Osteocyte (in vitro differentiated cells): ENCODE measurements around the gene NTN4. TPM values are rescaled to one million over a fixed set of nuclear protein-coding genes. Genes with fewer than 3 reads are reported as not detected.

Source experiments
- DNase-seq: peaks from one replicate; pipeline ENCODE4 v3.0.0; 2021; ENCODE audit warnings: mixed read lengths; ENCODE audit not compliant: unreplicated experiment; ENCODE audit errors: extremely low spot score
- H3K27ac Mint-ChIP-seq: one replicate; pipeline ENCODE4 v1.8.0; 2021; ENCODE audit warnings: mild to moderate bottlenecking, mixed read lengths; ENCODE audit not compliant: unreplicated experiment
- H3K27me3 Mint-ChIP-seq: one replicate; pipeline ENCODE4 v1.8.0; 2021; ENCODE audit warnings: mixed read lengths; ENCODE audit not compliant: unreplicated experiment
- H3K36me3 Mint-ChIP-seq: one replicate; pipeline ENCODE4 v1.8.0; 2021; ENCODE audit warnings: mixed read lengths; ENCODE audit not compliant: unreplicated experiment
- H3K4me1 Mint-ChIP-seq: one replicate; pipeline ENCODE4 v1.8.0; 2021; ENCODE audit warnings: mixed read lengths; ENCODE audit not compliant: unreplicated experiment
- H3K4me3 Mint-ChIP-seq: one replicate; pipeline ENCODE4 v1.8.0; 2021; ENCODE audit warnings: mild to moderate bottlenecking, moderate library complexity, mixed read lengths; ENCODE audit not compliant: unreplicated experiment
- H3K9me3 Mint-ChIP-seq: one replicate; pipeline ENCODE4 v1.8.0; 2021; ENCODE audit warnings: mixed read lengths; ENCODE audit not compliant: unreplicated experiment
- CTCF ChIP-seq: fragments of 200-600 bp; sonication (generic); IDR thresholded peaks from 2 replicates; pipeline ENCODE4 v1.5.0; 2021; ENCODE audit warnings: antibody characterized with exemption, mild to moderate bottlenecking, moderate library complexity
- total RNA-seq: library from RNA; stranded (reverse); gene quantifications from 2 replicates; pipeline ENCODE4 v1.2.1, GENCODE V29; 2021

The NTN4 gene
- total RNA-seq, 1 donor from 2014 or later = 654 TPM

DNA sequence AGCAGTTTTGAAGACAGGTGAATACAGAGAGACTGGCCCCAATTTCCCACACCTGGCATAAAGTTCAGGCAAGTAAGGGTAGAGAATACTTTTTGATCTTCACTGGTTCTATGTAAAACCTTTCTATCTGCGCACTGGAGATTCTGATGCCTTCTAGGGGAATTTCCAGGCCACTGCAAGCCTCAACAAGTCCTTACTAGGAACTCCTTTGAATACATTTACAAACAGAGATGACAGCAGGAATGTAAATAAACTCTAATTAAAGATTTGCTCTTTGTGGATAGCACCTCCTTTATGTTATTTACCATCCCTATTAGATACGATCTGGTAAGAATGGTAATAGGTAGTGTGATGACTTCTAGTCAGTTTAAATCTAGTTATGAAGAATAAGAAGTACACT is 69.2 kb downstream of the NTN4 start:
- TF ChIP-seq CTCF = peak; percentile 12
- peak overlapping the region; percentile 82 for H3K27ac Mint-ChIP-seq
- peaks cover 2% of the 10 kb centered on the region for H3K9me3 Mint-ChIP-seq
- no peak overlapping the region for H3K4me3 Mint-ChIP-seq
- H3K4me1 Mint-ChIP-seq = peaks cover 86% of the 10 kb centered on the region
- peaks cover 74% of the 10 kb centered on the region for H3K36me3 Mint-ChIP-seq
- no peak for DNase-seq
- no peaks in the 10 kb centered on the region for H3K27me3 Mint-ChIP-seq

DNA sequence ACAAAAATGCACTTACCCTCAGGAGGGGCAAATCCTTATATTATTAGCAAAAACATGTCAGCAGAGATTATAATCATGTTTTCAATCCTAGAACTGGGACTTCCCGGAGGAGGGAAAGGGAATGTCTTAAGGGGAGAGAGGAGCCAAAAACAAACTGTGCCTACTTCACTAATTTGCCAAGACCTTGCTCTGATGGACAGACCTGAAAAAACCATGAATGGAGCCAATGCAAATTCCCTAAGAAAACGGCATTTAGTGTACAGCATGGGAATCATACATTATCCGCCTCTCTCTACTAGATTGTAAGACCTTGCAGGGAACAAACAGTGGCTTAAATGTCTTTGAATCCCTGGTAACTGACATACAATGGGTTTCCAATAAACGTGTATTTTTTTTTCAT is 70.4 kb downstream of the NTN4 start:
- H3K27me3 Mint-ChIP-seq = no peaks in the 10 kb centered on the region
- no peak overlapping the region for H3K4me3 Mint-ChIP-seq
- peak overlapping the region; percentile 82 for H3K27ac Mint-ChIP-seq
- H3K4me1 Mint-ChIP-seq = peaks cover 90% of the 10 kb centered on the region
- no peaks in the 10 kb centered on the region for H3K9me3 Mint-ChIP-seq
- no peak for DNase-seq
- peaks cover 73% of the 10 kb centered on the region for H3K36me3 Mint-ChIP-seq
- no peak for TF ChIP-seq CTCF

GRCh38 chr12:95718772-95719171 is 71.8 kb downstream of the NTN4 start:
- H3K27me3 Mint-ChIP-seq = no peaks in the 10 kb centered on the region
- H3K9me3 Mint-ChIP-seq = no peaks in the 10 kb centered on the region
- peaks cover 72% of the 10 kb centered on the region for H3K36me3 Mint-ChIP-seq
- no peak overlapping the region for H3K4me3 Mint-ChIP-seq
- peaks cover 84% of the 10 kb centered on the region for H3K4me1 Mint-ChIP-seq
- TF ChIP-seq CTCF = no peak
- peak overlapping the region; percentile 82 for H3K27ac Mint-ChIP-seq
- no peak for DNase-seq

DNA sequence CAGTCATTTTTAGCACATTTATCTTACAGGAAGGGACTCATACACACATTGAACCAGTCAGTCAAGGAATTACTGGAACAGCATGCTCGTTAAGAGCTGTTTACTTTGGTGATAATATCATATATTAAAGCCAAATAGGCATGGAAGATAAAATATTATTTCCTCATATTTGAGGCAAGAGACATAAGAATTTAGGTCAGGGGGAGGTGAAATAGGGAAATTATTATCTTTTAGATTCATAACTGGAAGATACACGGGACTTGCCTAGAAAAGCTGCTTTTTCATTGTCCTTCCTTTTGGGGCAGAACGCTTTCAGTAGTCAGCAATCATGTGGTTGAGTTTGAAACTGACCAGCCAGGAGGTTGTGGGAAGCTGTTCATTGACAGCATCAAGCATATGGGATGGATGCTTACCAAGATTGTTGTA is 72.5 kb downstream of the NTN4 start:
- peak overlapping the region; percentile 83 for H3K27ac Mint-ChIP-seq
- no peak for DNase-seq
- no peak overlapping the region for H3K4me3 Mint-ChIP-seq
- no peaks in the 10 kb centered on the region for H3K27me3 Mint-ChIP-seq
- no peak for TF ChIP-seq CTCF
- no peaks in the 10 kb centered on the region for H3K9me3 Mint-ChIP-seq
- H3K4me1 Mint-ChIP-seq = peaks cover 81% of the 10 kb centered on the region
- H3K36me3 Mint-ChIP-seq = peaks cover 72% of the 10 kb centered on the region

DNA sequence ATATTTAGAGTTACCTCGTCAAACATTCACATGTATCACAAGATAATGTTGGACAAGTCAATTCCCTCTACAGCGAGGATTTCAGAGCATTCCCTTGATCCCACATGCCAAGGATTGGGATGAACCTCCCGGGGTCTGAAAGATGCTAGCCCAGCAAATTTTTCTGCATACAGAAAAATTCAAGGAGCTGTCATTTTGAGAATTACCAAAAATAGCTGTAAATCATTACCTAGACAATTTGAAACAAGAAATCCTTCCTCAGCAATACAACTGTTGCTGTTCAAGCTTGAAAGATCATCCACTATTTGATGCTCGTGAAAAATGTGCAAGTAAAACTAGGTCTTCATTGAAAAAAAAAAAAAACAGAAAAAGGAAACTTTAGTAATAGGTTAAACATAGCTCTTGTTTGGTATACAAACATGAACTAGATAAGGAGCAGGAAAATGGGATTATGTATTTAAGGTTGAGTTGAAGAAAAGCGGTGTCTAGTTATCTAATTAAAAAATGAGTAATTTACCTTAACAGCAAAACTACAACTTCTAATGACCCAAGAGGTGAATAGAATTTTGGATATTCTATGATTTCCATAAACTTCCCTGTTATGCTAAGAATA is 73.1 kb downstream of the NTN4 start:
- H3K4me3 Mint-ChIP-seq = no peak overlapping the region
- TF ChIP-seq CTCF = no peak
- no peaks in the 10 kb centered on the region for H3K9me3 Mint-ChIP-seq
- DNase-seq = no peak
- peak overlapping the region; percentile 83 for H3K27ac Mint-ChIP-seq
- peaks cover 69% of the 10 kb centered on the region for H3K36me3 Mint-ChIP-seq
- H3K27me3 Mint-ChIP-seq = no peaks in the 10 kb centered on the region
- peaks cover 78% of the 10 kb centered on the region for H3K4me1 Mint-ChIP-seq
